NCI-H128 (cell line): Measurements from ENCODE around the gene AFF3.

Experiments used
- DNase-seq: peaks from one replicate; lab custom pipeline; 2025; ENCODE audit not compliant: unreplicated experiment; lab: John Stamatoyannopoulos, UW

AFF3 gene

GRCh38 chr2:99808361-99809200, 333.8 kb downstream of the AFF3 start:
- no peak for DNase-seq

GRCh38 chr2:99806758-99807157, 335.6 kb downstream of the AFF3 start:
- no peak for DNase-seq

DNA sequence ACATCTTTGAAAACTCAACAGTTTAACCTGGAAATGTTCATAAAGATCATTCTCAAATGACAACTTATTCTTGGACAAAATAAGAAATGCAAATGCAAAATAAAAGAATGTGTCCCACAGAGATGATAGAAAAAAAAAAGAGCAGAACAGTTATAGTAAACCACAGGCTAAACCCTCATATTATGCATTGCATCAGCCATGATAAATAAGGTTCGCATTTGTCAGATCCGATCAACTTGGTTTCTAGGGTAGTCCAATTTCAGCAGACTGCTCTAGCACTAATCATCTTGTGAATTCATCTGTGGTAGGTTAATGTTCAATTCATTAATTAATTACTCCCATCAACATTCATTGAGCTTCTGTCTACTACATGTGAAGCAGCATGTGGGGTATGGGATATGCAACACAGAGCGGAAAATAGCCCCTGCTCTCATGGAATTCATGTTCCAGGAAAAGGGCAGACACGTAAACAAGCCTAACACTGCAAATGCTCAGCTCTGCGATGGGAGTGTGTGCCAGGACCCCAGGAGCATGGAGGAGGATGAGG, 336.4 kb downstream of the AFF3 start:
- no peak for DNase-seq

DNA sequence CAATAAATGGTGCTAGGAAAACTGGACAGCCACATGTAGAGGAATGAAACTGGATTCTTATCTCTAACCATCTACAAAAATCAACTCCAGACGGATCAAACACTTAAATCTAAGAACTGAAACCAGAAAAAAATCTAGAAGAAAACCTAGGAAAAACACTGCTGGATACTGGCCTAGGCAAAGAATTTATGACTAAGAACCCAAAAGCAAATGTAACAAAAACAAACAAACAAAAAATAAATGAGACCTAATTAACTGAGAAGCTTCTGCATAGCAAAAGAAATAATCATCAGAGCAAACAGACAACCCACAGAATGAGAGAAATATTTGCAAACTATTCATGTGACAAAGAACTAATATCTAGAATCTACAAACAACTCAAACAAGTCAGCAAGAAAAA, 338.5 kb downstream of the AFF3 start:
- no peak for DNase-seq

DNA sequence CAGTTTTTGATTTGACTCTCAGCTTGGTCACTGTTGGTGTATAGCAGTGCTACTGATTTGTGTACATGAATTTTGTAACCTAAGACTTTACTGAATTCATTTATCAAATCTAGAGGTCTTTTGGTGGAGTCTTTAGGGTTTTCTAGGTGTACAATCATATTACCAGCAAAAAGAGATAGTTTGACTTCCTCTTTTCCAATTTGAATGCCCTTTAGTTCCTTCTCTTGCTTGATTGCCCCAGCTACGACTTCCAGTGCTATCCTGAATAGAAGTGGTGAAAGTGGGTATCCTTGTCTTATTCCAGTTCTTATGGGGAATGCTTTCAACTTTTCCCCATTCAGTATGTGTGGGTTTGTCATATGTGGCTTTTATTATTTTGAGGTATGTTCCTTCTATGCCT, 339.7 kb downstream of the AFF3 start:
- DNase-seq: no peak

GRCh38 chr2:99801327-99801901, 341.0 kb downstream of the AFF3 start:
- DNase-seq: no peak

- DNase-seq: no peak
Observed at GRCh38 chr2:99797475-99797874, 344.9 kb downstream of the AFF3 start.

GRCh38 chr2:99794414-99794813, 348.0 kb downstream of the AFF3 start:
- no peak for DNase-seq

DNA sequence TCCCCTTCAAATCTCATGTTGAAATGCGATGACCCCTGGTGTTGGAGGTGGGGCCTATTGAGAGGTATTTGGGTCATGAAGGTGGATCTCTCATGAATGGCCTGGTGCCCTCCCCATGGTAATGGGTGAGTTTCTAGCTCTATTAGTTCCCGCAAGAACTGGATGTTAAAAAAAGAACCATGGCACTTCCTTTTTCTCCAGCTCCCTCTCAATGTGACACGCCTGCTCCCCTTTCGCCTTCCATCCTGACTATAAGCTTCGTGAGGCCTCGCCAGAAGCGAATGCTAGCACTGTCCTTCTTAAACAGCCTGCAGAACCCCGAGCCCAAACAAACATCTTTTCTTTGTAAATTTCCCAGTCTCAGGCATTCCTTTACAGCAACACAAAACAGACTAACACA, 349.4 kb downstream of the AFF3 start:
- DNase-seq: no peak

- no peak for DNase-seq
Observed at GRCh38 chr2:99789849-99790248, 352.5 kb downstream of the AFF3 start.

GRCh38 chr2:99787769-99788382, 354.5 kb downstream of the AFF3 start:
- no peak for DNase-seq

GRCh38 chr2:99786636-99787390, 355.6 kb downstream of the AFF3 start:
- DNase-seq: no peak

DNA sequence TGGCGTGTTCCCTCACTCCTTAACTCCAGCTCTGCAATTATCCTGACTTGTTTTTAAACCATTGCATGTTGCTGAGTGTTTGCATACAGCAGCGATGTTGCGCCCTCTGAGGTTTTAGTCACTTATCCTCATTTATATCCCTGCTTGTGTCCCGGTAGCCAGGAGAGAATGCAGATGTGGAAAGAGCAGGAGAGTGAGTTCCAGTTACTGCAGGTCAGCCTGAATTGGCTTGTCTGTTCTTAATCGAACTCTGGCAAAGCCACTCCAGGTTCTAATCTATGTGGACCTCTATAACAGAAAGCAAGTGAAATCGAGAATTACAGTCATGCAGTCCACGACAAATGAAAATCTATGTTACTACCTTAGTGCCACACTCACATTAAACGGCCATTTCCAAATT, 357.4 kb downstream of the AFF3 start:
- no peak for DNase-seq

DNA sequence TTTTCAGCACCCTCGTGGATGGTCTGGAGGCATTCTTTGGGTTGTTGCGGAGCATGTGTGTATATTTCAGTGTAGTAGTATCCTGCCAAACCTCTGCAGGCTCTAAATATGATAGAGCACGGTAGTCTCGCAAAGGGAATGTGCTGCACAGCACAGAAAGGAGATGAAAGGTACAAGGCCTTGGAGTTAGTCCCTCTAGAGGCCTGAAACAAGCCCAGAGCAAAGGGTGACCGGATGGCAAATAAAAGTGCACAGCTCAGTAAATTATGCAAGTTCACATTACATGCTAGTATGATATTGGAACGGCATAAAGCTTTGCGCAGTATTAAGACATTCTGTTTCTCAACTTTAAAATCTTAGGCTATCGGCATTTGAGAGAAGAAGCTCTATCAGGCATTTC, 358.1 kb downstream of the AFF3 start:
- no peak for DNase-seq

DNA sequence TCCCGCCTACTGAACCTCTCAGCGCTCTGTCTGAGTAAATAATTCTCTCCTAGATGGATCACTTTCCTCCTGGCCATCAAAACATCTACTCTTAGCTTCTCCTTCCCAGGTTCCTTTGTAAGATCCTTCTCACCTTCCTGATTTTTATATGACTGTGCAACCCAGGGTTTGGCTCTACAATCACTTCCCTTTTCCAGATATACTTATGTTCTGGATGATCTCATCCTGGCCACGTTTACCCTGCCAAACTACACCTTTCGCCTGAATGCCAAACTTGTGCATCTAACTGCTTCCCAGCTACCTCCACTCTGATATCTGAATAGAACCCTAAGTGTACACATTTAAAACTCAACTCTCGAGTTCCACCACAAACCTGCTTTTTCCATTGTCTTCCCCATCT, 362.1 kb downstream of the AFF3 start:
- no peak for DNase-seq

GRCh38 chr2:99779276-99779675, 363.1 kb downstream of the AFF3 start:
- no peak for DNase-seq

GRCh38 chr2:99777656-99778290, 364.6 kb downstream of the AFF3 start:
- DNase-seq: no peak

DNA sequence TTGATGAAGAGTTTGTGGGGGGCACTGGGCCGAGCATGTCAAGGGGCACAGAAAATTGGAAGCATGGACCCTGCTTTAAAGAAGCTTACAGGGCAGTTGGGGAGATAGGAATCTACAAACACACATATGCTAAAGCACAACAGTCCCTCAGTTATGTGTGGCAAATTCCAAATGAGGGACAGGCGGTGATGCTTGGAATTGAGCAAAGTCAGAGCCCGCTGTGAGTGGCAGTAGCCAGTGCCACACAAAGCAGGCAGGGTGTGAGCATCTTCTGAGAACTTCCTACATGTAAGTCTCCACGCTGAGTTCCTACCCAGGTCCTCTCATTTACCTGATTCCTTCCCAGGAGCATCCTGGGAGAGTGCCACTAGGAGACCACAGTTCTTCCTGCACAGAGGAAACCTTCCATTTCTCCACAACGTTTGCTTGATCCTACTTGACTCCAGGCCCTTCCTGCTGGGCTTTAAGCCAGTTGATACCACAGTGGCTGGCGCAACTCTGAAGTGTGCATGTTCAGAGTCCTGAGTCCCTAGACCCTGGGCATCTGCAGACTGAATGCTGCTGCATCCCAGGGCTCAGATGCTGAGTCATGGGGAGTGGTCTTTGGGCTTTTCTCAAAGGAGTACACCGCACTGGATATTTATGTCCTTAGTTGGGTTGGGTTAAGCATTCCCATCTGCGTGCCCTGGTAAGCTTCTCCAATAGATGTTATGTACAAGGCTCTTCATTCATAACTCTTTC, 365.3 kb downstream of the AFF3 start:
- DNase-seq: no peak

DNA sequence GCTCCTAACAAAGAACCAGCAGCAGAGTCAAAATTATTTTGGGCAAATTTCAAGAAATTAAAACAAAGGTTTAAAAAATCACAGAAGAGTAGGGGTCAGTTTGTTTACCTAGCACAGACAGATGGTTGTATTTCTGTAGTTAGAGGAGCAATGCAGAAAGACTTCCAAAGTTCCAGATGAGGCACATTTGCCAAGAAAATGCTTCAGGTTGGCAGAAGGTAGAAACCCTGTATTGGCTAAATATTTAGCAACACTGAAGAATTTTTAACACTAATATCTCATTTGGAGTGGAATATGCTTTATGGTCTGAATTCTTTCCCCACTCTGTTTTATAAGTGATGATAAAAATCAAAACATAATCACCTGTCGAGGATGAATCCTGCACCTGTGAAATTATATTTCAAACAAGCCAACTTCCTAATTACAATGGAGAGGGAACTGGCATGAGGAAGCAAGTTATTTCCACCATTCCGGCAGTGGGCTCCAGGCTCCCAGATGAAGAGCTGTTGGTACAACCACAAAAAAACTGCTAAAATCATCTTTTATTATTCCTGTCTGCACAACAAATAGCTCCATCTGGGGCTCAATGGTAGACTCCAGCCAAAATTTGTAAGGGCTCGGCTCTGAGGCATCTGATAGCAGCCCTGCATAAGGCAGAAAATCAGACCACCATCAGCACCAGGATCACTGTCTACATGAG, 366.0 kb downstream of the AFF3 start:
- DNase-seq: no peak

DNA sequence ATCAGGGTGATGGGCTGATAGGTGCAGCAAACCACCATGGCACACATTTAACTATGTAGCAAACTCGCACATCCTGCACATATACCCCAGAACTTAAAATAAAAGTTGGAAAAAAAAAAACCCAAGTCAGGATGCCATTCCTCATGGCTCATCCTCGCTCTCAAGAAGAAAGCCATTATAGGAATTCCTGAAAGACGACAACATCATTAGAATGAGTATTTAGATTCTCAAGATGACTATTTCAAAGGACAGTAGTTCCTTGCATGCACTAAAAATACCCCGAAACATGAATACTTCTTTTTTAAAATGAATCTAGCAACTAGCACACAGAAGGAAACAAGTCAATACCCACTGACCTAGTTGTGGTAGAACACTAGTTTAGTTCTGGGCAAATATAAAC, 366.8 kb downstream of the AFF3 start:
- DNase-seq: no peak
